ENCODE results near the gene RANBP10. TPM values are rescaled to one million over a fixed set of nuclear protein-coding genes. Genes with fewer than 3 reads are reported as not detected.

Gene RANBP10
- total and polyA plus RNA-seq, 2 of the 13 experiments (the other 11 are each of a cell fraction or from before 2014, with no cell fraction given) = 9.2 to 22.7 TPM

DNA sequence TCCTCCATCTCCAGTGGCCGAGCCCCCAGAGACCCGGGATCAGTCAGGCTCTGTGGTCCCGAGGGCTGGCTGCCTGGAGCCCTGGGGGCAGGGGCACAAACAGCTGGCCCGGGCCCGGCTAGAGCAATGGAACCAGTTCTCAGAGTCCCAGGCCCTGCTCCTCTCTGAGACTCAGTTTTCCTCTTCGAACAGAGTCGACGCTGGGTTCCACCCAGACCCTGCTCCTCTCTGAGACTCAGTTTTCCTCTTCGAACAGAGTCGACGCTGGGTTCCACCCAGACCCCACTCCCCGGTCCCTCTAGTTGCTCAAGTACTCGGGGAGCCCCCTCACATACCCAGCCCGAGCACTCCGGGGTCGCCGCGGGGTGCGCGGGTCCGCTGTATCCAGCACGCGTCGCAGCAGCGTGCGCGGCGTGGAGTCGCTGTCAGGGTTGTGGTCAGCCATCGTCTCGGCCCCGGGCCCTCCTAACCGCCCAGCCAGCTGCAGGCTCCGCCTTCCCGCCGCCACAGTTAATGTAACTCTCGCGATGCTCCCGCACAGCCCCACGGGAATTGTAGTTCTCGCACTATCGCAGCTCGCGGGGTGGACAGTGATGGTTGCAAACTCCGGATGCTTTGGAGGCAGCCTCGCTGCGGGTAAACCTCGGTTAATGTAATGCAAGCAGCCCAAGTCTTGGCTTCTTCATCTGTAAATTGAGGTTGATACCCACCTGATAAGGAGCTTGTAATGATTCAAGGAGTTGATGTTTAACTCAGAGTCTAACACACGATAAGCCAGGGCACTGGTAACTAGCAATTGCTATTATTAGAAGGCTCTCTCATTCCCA is 27.3 kb upstream of the RANBP10 start (continued):
- TF ChIP-seq HMGXB3 (CRISPR knock-in tag; IDR thresholded peaks at IDR 0.05; ENCODE audit: borderline replicate concordance) = no peak
- TF ChIP-seq ZNF569 (CRISPR knock-in tag; IDR thresholded peaks at IDR 0.05; ENCODE audit: borderline replicate concordance) = peak; percentile 86; the same call in 1 of the 2 replicates
- TF ChIP-seq ZNF367 (CRISPR knock-in tag; IDR thresholded peaks at IDR 0.05; ENCODE audit: borderline replicate concordance) = 0 out of 2 replicates have a peak, but pooled peaks have one; percentile 56
- TF ChIP-seq DMAP1 (CRISPR knock-in tag; IDR thresholded peaks at IDR 0.05) = peak; percentile 83
- no peak; the same call in 1 of the 2 replicates for TF ChIP-seq MYNN (CRISPR knock-in tag; IDR thresholded peaks at IDR 0.05; ENCODE audit: low read depth)
- TF ChIP-seq, protein P1, sequence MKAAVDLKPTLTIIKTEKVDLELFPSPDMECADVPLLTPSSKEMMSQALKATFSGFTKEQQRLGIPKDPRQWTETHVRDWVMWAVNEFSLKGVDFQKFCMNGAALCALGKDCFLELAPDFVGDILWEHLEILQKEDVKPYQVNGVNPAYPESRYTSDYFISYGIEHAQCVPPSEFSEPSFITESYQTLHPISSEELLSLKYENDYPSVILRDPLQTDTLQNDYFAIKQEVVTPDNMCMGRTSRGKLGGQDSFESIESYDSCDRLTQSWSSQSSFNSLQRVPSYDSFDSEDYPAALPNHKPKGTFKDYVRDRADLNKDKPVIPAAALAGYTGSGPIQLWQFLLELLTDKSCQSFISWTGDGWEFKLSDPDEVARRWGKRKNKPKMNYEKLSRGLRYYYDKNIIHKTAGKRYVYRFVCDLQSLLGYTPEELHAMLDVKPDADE (CRISPR knock-in tag; IDR thresholded peaks at IDR 0.05) = no peak
- TF ChIP-seq NR2F2 (IDR thresholded peaks at IDR 0.05; ENCODE audit: borderline replicate concordance, low read depth) = no peak
- 0 out of 2 replicates have a peak, but pooled peaks have one; percentile 14 for TF ChIP-seq ZNF354B (CRISPR knock-in tag; IDR thresholded peaks at IDR 0.05)
- peak; percentile 81; the same call in 1 of the 2 replicates for TF ChIP-seq ZSCAN12 (CRISPR knock-in tag; IDR thresholded peaks at IDR 0.05)
- peak; percentile 96 for TF ChIP-seq HOXA3 (CRISPR knock-in tag; IDR thresholded peaks at IDR 0.05)
- no peak for TF ChIP-seq MAFF (IDR thresholded peaks at IDR 0.05; ENCODE audit: low read depth, low read length)
- TF ChIP-seq ZNF747 (CRISPR knock-in tag; IDR thresholded peaks at IDR 0.05; ENCODE audit: borderline replicate concordance) = peak; percentile 33; the same call in 1 of the 2 replicates
- TF ChIP-seq SIX1 (CRISPR knock-in tag; IDR thresholded peaks at IDR 0.05; ENCODE audit: borderline replicate concordance) = no peak; the same call in none of the 2 replicates
- TF ChIP-seq TFDP1 (CRISPR knock-in tag; IDR thresholded peaks at IDR 0.05; ENCODE audit: borderline replicate concordance) = peak; percentile 96
- TF ChIP-seq ZIK1 (CRISPR knock-in tag; IDR thresholded peaks at IDR 0.05; ENCODE audit: borderline replicate concordance, low read depth) = peak; percentile 43; the same call in 1 of the 2 replicates
- peak; percentile 80 for TF ChIP-seq ETV5 (CRISPR knock-in tag; IDR thresholded peaks at IDR 0.05; ENCODE audit: borderline replicate concordance)
- no peak for TF ChIP-seq ZBTB21 (CRISPR knock-in tag; IDR thresholded peaks at IDR 0.05)
- TF ChIP-seq SIN3A (IDR thresholded peaks at IDR 0.05; ENCODE audit: borderline replicate concordance, low read depth, low read length) = peak; percentile 88; the same call in 1 of the 2 replicates
- no peak for TF ChIP-seq MTF1 (CRISPR knock-in tag; IDR thresholded peaks at IDR 0.05)
- no peak for TF ChIP-seq TBX3 (IDR thresholded peaks at IDR 0.05; ENCODE audit: borderline replicate concordance)
- no peak for TF ChIP-seq ARNT (IDR thresholded peaks at IDR 0.05)
- TF ChIP-seq RARG (CRISPR knock-in tag; IDR thresholded peaks at IDR 0.05; ENCODE audit: low read depth) = no peak
- TF ChIP-seq RFX1 (IDR thresholded peaks at IDR 0.05) = no peak
- TF ChIP-seq RCOR2 (CRISPR knock-in tag; IDR thresholded peaks at IDR 0.05) = no peak; the same call in 1 of the 2 replicates

Data from HepG2 (cell line).